ENCODE data around the gene KLHL13.

GRCh38 chrX:118038614-118039365 is 77.8 kb downstream of the KLHL13 start:
- no peak for TF ChIP-seq CTCF (IDR thresholded peaks at IDR 0.05; ENCODE audit: low read depth, low read length, poor library complexity, severe bottlenecking)
- TF ChIP-seq EZH2phosphoT487 (IDR thresholded peaks at IDR 0.05; ENCODE audit: borderline replicate concordance, low read length): no peak

Measured in DOHH2 (cell line).